Measurements from ENCODE around the gene EPYC. TPM values are rescaled to one million over a fixed set of nuclear protein-coding genes. Genes with fewer than 3 reads are reported as not detected.

EPYC gene, protein sequence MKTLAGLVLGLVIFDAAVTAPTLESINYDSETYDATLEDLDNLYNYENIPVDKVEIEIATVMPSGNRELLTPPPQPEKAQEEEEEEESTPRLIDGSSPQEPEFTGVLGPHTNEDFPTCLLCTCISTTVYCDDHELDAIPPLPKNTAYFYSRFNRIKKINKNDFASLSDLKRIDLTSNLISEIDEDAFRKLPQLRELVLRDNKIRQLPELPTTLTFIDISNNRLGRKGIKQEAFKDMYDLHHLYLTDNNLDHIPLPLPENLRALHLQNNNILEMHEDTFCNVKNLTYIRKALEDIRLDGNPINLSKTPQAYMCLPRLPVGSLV
- total RNA-seq (2014; rRNA removed; shearing (Covaris generic)), result 5.6 and 7.6 TPM in 2 replicates

DNA sequence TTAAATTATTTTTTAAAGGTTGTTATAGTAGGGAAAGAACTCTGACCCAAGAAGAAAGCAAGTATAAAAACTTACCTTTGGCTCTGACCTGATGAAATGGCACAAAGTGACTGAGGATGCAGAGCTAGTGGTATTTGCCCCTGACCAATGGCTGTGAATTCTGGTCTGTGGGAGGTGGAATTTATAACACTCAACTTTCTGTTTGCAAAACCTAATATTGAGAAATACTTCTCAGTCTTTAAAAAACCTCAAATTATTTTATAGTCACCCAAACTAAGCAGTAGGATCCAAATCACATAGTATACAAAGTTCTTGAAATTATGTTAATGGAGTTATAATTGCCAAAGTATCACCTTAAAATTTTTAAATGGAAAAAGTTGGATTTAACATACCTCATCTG, at the start of gene EPYC:
TSS of gene EPYC (minus strand) at position 101 of the 400 bp plus-strand sequence. CDS start 2,407 bp downstream, outside the sequence.
- DNase-seq (ENCODE audit: low spot score), result no peak

GRCh38 chr12:91053951-91054715, 49.4 kb upstream of the EPYC start:
- DNase-seq (ENCODE audit: low spot score), result peak; percentile 36

DNA sequence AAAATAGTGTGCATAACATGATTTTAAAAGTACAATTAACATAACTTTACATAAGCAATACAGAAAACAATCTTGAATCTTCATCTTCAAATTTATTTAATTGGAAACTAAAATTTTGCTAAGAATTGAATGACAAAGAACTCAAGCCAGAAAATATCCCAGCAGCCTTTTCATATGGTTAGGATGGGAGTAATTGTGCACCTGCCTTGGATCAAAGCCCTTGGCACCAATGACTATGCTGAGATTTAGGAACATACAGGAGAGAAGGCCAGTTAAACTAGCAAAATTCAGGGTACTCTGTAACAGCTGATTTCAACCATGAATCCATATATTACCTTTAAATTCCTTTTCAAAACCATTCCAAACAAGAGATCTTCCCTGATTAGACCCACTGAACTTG, 47.3 kb upstream of the EPYC start:
- no peak for DNase-seq (ENCODE audit: low spot score)

DNA sequence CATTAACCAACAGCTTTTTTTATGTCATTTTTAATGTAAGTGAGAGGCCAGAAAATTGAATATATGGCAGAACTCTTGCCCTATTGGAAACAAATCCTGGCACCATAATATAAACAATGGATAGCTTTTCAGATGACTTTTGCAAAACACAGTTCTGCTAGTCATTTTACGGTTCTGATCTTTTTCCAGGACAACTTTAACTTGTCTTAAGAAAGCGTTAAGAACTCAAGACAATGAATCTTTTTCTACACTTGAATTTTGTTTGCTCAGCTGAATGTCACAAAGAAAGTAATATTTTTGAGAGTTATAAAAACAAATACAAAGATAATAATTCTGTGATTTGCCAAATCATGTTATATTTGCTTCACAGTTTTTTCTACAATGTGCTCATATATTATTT, 39.8 kb upstream of the EPYC start:
- no peak for DNase-seq (ENCODE audit: low spot score)

DNA sequence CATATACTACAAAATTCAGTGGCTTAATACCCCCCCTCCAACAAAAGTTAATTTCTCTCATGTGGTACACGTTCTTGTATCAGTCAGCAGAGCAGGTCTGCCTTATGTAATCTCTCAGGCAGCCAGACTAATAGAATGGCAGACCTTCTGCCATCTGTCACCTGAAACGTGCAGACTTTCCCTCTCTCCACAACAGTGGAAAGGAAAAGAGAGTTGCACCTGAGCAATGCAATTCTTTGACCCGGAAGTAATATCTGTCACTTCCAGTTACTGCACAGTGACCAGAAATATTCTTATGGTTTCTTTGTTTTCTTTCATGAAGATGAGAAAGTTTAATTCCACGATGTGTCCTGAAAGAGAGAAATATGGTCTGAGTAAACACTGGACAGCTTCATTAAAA, 38.6 kb upstream of the EPYC start:
- no peak for DNase-seq (ENCODE audit: low spot score)

DNA sequence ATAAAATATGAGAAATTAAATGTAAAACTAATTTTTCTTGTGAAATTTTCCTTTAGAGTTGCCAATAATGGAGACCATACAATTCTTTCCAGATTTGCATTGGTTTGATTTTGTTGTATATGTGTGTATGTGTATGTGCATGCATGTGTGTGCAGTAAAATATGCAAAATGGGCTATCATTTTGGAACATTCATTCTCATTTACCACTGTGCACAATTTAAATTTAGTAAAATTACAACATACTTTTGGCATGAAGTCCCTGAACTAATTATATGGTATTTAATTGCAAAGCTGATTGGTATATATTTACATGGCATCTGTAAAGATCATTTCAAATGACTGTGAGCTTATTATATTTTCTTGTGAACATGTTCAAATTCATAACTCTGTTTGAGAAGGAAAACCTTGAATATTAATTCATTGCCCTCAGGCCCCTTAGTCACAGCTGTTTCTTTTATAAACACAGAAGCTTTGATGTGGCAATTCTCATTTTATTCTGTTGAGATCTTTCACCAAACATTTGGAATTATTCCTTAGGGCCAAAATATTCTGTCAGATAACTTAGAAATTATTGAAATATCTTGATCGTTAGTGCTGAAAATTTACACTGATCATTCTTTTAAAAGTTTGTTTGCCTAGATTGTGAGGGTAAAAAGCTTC, 35.5 kb upstream of the EPYC start:
- DNase-seq (ENCODE audit: low spot score), result no peak

DNA sequence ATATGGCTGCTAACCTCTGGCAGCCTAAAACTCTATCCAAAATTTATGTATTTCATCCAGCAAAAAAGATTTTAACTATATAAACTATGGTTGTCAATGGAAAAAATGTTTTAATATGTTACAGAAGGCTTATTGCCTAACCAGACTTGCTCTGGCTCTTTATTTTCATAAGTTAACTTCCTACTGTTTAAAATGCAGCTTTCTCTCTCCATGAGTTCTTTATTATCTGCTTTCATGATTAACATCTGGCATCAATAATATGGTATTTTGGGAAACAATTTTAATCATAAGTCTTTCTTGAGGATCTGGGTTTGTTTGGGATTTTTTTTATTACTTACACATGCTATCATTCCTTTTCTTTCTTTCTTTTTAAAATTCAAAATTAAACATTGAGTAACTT, 32.5 kb upstream of the EPYC start:
- no peak for DNase-seq (ENCODE audit: low spot score)

DNA sequence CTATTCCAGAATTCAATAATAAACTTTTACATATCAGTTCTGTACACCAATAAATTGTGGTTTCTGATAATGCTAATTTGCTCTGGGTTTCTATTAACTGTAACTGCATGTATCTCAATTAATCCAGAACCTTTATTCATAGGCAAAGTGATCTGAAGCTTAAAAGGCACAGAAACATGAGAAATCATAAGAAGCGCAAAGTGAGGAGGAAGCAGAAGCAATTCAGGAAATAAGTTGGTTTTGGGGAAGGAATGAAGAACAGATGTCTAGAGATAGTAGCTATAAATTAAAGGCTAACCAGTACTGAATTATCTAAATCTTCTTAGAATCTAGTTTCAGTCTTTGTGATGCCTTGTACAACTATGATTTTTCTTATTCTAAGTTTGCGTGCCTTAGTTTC, 28.5 kb upstream of the EPYC start:
- DNase-seq (ENCODE audit: low spot score), result no peak

- peak; percentile 89 for DNase-seq (ENCODE audit: low spot score)
These were observed 18.7 kb upstream of the EPYC start for GRCh38 chr12:91023326-91024004.

DNA sequence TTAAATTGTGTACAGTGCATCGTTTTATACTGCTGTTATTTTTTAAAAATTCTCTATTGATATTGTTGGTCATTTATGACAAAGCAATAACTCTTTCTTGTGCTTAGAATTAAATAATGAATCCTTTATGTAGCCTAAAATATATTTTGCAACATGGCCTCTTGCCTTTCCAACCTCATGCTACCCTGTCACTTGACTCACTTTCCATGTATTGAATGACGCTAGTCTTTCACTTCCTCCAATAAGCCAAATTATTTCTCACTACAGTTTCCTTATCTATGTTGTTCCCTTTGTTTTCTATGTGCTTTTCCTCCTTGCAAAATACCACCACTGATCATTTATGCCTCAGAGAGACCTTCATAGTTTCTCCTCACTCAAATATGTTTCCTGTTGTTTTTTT, 16.3 kb upstream of the EPYC start:
- DNase-seq (ENCODE audit: low spot score), result no peak

DNA sequence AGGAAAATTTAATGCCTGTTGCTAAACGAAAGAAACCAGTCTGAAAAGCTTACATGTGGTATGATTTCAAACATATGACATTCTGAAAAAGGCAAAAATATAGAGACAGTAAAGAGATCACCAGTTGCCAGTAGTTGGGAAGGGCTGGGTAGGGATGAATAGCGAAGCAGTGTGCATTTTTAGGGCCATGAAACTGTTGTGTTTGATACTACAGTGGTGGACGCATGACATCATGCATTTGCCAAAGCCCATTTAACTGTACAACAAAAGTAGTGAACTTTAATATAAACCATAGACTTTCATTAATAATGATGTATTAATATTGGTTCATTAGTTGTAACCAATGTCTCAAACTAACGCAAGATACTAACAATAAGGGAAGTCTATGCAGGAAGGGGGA, 14.7 kb upstream of the EPYC start:
- no peak for DNase-seq (ENCODE audit: low spot score)

DNA sequence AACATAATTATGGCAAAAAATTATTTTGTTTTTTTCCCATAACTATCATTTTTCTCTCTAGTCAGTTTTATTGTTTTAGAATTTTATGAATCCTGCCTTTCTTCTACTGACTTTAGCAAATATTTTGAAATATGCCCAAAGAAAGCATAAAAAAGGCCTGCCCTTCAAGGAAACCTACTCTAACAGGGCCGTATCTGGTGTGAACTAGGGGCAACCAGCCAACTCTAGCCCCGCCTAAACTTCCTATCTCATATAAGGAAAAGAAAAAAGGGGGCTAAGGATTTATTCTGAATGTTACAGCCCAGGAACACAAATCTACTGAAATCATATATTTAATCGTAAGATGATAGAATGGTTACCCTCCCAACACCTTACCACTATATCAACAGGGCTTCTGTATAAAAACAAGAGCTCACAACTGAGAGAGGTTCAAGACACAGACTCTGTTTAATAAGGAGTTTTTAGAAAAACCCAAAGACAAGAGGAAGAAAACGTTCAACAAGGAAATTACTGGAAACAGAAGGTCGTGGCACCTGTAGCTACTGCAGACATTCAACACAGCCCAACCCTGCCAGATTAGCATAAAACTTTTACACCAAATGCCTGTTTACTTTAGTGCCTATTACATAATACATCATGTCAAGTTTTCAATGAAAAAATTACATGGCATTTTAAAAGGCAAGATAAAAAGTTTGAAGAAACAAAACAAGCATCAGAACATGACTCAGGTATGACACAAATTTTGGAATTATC, 12.9 kb upstream of the EPYC start:
- DNase-seq (ENCODE audit: low spot score), result no peak

DNA sequence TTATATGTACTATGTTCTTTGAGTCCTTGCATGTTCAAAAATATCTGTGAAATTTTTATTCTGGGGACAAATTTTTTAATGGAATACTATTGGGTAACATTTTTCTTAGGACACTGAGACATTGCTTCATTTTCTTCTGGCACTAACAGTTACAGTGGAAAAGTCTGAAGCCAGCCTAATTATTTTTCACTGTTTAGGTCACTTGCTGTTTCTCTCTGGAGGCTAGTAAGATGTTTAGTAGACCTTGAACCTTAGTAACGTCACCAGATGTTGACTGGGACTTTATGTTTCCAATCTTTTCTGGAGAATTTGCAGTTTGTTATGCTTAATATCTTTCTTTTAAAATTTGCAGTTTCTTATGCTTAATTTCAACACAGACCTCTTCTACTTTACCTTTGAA, 12.3 kb upstream of the EPYC start:
- DNase-seq (ENCODE audit: low spot score), result no peak

DNA sequence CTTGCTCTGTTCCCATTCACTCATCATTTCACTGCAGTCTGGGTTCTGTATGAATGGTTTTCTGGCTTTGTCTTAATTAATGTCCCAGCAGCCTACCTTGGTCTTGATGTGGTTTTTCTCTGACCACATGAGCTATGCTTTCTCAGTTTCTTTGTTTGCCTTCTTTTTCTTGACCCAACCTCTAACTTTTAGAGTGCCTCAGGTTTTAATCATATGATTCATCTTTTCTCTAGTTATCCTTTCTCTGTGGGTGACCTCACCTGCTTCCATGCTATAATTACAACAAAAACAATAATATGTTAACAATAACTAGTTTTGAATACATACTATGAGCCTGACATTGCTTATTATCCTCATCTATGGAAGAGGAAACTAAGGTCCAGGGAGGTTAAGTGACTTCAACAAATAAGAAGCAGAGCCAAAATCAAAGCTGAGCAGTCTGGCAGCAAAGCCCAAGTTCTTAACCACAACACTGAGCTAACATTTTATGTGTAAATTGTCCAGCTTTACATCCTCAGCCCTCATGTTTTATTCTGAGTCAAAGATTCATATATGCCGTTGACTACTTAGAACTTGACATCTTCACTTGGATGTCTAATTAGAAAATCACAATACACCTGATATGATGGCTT, 4.7 kb upstream of the EPYC start:
- DNase-seq (ENCODE audit: low spot score), result peak; percentile 4

GRCh38 chr12:91007531-91008290, 2.9 kb upstream of the EPYC start:
- no peak for DNase-seq (ENCODE audit: low spot score)

- no peak for DNase-seq (ENCODE audit: low spot score)
These were observed 1.0 kb downstream of the EPYC start for GRCh38 chr12:91003737-91004136.

GRCh38 chr12:91001306-91001705, 3.5 kb downstream of the EPYC start:
- no peak for DNase-seq (ENCODE audit: low spot score)

DNA sequence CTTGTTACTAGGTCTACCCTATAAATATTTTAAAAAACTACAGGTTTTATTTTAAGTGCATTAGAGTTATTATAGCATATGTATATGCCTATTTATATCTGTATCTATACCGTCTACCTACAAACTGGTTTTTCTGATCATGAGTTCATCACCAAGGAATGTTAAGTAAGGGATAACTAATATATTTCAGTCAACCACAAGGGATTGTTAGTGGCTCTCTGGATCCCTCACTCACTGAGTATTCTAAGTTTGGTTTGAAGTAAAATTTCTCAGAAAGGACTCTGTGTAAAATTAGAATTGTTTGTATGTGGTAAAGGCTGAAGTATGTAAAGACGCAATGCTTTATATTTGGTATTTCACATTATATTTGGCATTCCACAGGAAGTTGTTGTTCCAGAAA, 4.8 kb downstream of the EPYC start:
- DNase-seq (ENCODE audit: low spot score), result peak; percentile 18

GRCh38 chr12:90999527-90999926, 5.2 kb downstream of the EPYC start:
- DNase-seq (ENCODE audit: low spot score), result no peak

- DNase-seq (ENCODE audit: low spot score), result no peak
These were observed 9.8 kb downstream of the EPYC start for GRCh38 chr12:90995010-90995409.
